HG03060 (cell line): ENCODE results near the gene NUFIP2.
"Not testable (repeated sequence)": the region's sequence is repeated elsewhere in the genome, so short reads cannot be mapped to it uniquely, and the experiment has no call there.

ENCODE experiments used
- ATAC-seq: cut with Tn5 transposase; IDR thresholded peaks from one replicate; pipeline ENCODE4 v1.9.1; 2021; ENCODE audit warnings: low read depth, moderate number of reproducible peaks; ENCODE audit not compliant: unreplicated experiment

Gene NUFIP2, protein sequence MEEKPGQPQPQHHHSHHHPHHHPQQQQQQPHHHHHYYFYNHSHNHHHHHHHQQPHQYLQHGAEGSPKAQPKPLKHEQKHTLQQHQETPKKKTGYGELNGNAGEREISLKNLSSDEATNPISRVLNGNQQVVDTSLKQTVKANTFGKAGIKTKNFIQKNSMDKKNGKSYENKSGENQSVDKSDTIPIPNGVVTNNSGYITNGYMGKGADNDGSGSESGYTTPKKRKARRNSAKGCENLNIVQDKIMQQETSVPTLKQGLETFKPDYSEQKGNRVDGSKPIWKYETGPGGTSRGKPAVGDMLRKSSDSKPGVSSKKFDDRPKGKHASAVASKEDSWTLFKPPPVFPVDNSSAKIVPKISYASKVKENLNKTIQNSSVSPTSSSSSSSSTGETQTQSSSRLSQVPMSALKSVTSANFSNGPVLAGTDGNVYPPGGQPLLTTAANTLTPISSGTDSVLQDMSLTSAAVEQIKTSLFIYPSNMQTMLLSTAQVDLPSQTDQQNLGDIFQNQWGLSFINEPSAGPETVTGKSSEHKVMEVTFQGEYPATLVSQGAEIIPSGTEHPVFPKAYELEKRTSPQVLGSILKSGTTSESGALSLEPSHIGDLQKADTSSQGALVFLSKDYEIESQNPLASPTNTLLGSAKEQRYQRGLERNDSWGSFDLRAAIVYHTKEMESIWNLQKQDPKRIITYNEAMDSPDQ

DNA sequence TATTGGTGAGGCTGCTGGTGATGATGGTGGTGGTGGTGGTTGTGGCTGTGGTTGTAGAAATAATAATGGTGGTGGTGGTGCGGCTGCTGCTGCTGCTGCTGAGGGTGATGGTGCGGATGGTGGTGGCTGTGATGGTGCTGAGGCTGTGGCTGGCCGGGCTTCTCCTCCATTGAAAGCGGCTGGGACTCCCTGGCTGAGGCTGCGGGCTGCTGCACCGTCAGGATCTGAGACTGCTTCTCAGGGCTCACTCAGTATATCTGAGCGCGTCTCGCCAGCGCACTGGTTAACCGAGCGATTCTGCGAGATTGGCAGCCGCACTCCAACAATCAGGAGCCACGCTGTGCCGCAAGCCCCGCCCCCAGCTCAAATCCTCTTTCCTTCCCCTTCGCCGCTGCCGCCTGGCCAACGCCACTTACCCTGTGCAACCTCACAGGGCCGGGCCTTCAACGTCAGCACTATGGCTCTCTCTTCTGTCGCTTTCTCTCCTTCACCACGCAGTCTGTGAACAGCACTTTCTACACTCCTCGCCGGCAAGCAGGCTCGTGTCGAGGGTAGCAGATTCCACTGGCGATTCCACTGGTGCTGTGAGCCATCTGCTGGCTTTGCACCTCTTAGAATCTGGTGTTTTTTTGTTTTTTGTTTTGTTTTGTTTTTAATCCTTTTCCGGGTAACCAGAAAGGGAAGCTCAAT, at the start of gene NUFIP2:
TSS of gene NUFIP2 (minus strand) at position 259 of the 690 bp plus-strand sequence. CDS start at position 170, 89 bp downstream.
- peak; percentile 61 for ATAC-seq

DNA sequence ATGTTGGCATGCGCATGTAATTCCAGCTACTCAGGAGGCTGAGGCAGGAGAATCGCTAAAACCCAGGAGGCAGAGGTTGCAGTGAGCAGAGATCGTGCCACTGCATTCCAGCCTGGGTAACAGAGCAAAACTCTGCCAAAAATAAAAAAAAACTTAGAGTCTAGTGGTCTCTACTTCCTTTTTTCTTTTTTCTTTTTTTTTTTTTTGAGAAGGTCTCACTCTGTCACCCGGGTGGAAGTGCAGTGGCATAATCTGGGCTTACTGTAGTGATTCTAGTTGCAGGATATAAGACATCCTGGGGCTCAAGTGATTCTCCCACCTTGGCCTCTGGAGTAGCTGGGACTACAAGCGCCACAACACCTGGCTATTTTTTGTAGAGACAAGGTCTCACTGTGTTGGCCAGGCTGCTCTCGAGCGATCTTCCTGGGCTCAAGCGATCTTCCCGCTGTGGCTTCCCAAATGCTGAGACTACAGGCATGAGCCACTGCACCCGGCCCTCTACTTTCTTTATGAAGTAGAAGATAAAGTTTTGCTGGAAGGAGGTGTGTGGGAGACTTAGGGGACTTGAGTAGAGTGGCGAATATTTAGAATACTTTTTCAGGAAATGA, 48.3 kb upstream of the NUFIP2 start:
- no peak for ATAC-seq

DNA sequence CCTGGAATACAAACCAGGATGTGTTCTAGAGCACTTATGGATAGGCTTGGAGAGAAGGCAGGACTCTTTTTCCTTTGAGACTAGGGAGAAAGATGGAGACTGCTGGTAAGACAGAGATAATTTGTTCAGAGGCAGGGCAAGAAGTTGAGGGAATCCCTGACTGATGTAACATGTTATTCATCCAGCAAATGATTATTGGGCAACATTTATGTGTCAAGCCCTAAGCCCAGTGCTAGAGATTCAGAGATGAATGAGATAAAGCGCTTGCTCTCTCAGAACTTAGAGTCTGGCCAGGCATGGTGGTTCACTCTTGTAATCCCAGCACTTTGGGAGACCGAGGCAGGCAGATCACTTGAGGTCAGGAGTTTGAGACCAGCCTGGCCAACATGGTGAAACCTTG, 47.8 kb upstream of the NUFIP2 start:
- no peak for ATAC-seq

GRCh38 chr17:29339016-29339415, 45.1 kb upstream of the NUFIP2 start:
- not testable (repeated sequence) for ATAC-seq

DNA sequence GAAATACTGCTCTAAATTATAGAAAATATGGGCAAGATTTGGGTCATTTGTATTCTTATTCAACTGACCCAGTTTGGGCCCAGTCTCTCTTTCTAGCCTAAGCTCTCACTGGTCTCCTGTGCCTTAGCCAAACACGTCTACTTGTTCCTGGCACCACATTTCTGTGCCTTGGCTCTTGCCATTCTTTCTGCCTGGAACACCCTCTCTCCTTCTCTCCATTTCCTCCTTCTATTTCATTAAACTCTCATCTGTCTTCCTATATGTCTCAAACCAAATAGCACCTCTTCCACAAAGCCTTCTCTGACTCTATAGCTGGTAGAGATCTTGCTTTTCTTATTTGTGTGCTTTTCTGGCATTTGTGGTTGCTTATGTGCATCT, 37.7 kb upstream of the NUFIP2 start:
- no peak for ATAC-seq

DNA sequence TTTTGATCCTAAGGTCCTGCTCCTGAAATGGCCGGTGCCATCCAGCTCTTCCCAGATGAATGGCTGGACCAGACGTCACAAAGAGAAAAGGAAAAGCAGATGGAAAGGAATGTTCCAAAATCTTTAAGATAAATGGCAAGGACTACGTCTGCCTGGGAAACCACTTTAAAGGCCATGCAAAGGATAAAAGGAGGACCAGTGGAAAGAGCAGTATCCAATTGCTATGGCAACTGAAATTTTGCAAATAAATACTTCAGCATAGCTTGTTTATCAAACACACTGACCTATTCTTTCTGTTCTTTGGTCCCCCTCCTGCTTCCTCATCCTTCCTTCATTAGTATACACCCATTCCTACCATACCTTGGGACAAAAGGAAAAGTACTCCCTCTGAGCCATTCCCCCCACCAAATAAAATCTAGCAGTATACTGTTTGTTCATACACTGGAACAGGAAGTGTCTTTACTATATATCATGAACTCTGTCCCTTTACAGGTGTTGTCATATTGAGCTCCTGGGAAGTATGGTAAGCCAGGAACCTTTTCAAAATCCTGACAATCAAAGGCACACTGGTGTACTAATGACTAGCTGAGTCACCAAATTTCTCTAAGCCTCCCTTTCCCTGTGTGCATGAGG, 37.2 kb upstream of the NUFIP2 start:
- ATAC-seq, result no peak

GRCh38 chr17:29327412-29327811, 33.5 kb upstream of the NUFIP2 start:
- ATAC-seq, result no peak

GRCh38 chr17:29326023-29326813, 32.3 kb upstream of the NUFIP2 start:
- ATAC-seq, result no peak

DNA sequence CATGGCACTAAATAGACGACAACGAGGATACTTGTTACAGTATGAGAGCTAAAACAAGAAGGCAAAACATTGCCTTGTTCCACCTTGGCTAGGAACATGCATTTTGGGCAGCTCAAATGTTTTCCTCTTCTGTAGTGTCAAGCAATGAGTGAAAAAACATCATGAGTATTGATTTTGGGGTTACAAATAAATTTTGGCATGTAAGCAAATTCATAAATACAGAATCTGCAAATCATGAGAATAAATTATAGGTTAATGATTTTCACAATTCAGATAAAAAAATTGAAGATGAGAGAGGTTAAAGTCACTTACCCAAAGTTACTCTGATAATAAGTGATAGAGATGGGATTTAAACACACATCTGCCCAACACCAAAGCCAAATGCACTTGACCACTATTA, 28.4 kb upstream of the NUFIP2 start:
- ATAC-seq, result no peak

DNA sequence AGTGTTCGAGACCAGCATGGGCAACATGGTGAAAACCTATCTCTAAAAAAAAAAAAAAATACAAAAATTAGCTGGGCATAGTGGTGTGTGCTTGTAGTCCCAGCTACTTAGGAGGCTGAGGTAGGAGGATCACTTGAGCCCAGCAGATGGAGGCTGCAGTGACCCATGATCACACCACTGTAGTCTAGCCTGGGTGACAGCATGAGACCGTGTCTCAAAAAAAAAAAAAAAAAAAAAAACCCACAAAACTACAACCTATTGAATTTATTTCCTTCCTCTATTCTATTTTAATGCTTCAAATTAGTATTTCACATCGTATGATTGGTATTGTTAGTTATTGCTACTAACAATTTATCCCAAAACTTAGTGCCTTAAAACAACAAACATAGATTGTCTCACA, 9.4 kb upstream of the NUFIP2 start:
- ATAC-seq, result no peak

- ATAC-seq, result no peak
Measured at GRCh38 chr17:29299031-29299430, 5.1 kb upstream of the NUFIP2 start.

DNA sequence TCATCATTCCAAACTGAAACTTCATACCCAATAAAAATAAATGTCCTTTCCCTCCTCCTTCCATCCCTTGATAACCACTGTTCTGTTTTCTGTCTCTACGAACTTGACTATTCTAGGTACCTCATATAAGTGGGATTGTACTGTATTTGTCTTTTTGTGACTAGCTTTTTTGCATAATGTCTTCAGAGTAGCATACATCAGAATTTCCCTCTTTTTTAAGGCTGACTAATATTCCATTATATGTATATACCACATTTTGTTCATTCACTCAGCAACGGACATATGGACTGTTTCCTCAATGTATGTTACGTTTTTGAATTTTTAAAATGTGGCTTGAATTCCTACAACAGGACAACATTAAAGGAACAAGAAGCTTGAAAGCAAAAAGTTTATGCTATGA, 1.5 kb upstream of the NUFIP2 start:
- ATAC-seq, result no peak

GRCh38 chr17:29294580-29294900, 592 bp upstream of the NUFIP2 start:
- ATAC-seq, result no peak

DNA sequence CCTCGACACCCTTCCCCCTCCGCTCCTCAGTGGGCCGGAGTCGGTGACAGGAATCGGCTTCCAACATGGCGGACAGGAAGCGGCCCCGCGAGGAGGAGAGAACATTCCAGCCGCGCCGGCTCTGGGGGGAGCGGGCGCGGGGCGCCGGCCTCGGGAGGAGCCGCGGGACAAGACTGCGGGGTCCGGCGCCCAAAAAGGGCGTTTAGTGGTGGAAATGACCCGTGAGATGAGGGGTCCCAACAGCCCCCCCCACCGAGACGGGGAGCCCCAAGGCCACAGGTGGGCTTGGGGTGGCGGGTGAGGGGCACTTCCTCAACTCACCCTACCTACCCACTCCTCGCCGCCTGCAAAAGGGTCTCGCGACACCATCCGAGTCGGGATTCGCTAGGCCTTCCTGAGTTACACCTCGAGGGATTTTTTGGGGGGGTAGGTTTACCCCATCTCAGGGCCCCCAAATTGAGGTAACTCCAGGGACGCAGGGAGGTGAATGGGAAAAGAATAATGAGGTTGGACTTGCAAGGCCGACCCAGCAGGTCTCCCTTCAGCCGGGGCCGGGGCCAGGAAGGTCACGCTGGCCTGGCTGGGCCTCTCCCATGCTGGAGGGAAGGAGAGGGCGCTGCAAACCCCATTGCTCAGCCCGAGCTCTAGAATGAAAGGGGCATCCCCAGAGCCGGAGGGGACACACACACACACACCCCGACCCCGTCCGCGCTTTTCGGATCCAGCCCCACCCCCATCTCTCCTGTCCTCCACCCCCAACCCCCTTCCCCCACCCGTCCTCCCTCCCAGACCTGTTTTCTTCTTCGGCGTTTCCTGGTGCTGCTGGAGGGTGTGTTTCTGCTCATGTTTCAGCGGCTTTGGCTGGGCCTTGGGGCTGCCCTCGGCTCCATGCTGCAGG, 707 bp downstream of the NUFIP2 start:
- ATAC-seq, result no peak

- no peak for ATAC-seq
Measured at GRCh38 chr17:29292071-29292991, 1.6 kb downstream of the NUFIP2 start.

- no peak for ATAC-seq
Measured at GRCh38 chr17:29291163-29291752, 2.7 kb downstream of the NUFIP2 start.

- no peak for ATAC-seq
Measured at GRCh38 chr17:29289852-29290251, 4.1 kb downstream of the NUFIP2 start.

DNA sequence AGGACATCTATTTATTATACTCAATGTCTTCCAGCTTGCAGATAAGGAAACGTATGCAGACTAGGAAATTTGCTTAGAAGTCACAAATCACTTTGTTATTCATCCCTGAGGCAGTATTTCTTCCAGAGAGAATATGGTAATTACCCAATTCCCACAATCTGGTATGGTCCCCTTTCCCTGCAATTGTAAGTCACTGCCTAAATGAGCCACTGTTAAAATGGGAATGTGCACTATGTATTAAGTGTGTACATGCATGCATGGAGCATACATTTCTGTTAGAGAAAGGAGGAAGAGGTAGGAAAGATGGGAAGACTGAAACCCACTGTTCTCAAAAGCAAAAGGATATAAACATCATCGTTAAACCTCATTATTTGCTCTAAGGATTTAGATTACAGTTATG, 10.0 kb downstream of the NUFIP2 start:
- ATAC-seq, result no peak
